Activated T-helper 1 cell treated with anti-CD3 and anti-CD28 coated beads, Interleukin-12 subunit alpha, Interleukin-12 subunit beta, Interleukin-2, Interleukin-4 antibody, amounts not matched to agents 30 ng/mL and 10 ng/mL and 1 ng/mL, durations not matched to agents 14 hours and 24 hours and 36 hours (primary cell): Measurements from ENCODE around the gene CHST3. TPM values are rescaled to one million over a fixed set of nuclear protein-coding genes. Genes with fewer than 3 reads are reported as not detected.
"Not testable (repeated sequence)": the region's sequence is repeated elsewhere in the genome, so short reads cannot be mapped to it uniquely, and the experiment has no call there.

Source experiments
- DNase-seq: peaks from one replicate; pipeline ENCODE4 v3.0.0; 2021; ENCODE audit warnings: low spot score
- H3K27ac Mint-ChIP-seq: one replicate; pipeline ENCODE4 v1.8.0; 2021; ENCODE audit warnings: mild to moderate bottlenecking, mixed read lengths
- H3K27me3 Mint-ChIP-seq: one replicate; pipeline ENCODE4 v1.8.0; 2022; ENCODE audit warnings: mild to moderate bottlenecking, moderate library complexity, mixed read lengths; ENCODE audit not compliant: insufficient read depth
- H3K36me3 Mint-ChIP-seq: one replicate; pipeline ENCODE4 v1.8.0; 2021; ENCODE audit warnings: low read depth, mixed read lengths
- H3K4me1 Mint-ChIP-seq: one replicate; pipeline ENCODE4 v1.8.0; 2021; ENCODE audit warnings: low read depth, mixed read lengths
- H3K4me3 Mint-ChIP-seq: one replicate; pipeline ENCODE4 v1.8.0; 2021; ENCODE audit warnings: mild to moderate bottlenecking, moderate library complexity, mixed read lengths
- H3K9me3 Mint-ChIP-seq: one replicate; pipeline ENCODE4 v1.8.0; 2021; ENCODE audit warnings: mixed read lengths
- intact Hi-C: fragments of 100-400 bp; cut with micrococcal nuclease; formaldehyde crosslinking; loops from one replicate; pipeline ENCODE4 v1.15.1; 2024
- total RNA-seq: library from RNA; stranded (reverse); gene quantifications from 2 replicates; pipeline ENCODE4 v1.2.3, GENCODE V29; 2022

CHST3 gene
- total RNA-seq, 1 donor from 2014 or later, result 0.16 TPM

- H3K9me3 Mint-ChIP-seq, H3K27ac Mint-ChIP-seq, DNase-seq, intact Hi-C loops, H3K4me3 Mint-ChIP-seq, H3K36me3 Mint-ChIP-seq, H3K4me1 Mint-ChIP-seq, H3K27me3 Mint-ChIP-seq: not testable (repeated sequence)
These were observed 68.4 kb downstream of the CHST3 start for GRCh38 chr10:72032409-72033162.

- no peaks in the 10 kb centered on the region for H3K9me3 Mint-ChIP-seq
- peaks cover 9% of the 10 kb centered on the region for H3K27me3 Mint-ChIP-seq
- H3K27ac Mint-ChIP-seq, result no peak overlapping the region
- no peak overlapping the region for H3K4me3 Mint-ChIP-seq
- no peaks in the 10 kb centered on the region for H3K4me1 Mint-ChIP-seq
- no peak for DNase-seq
- intact Hi-C loops, result no loop called here
- H3K36me3 Mint-ChIP-seq, result no peaks in the 10 kb centered on the region
These were observed 69.9 kb downstream of the CHST3 start for GRCh38 chr10:72034040-72034499.

GRCh38 chr10:72034761-72035160 lies 70.6 kb downstream of the CHST3 start:
- H3K36me3 Mint-ChIP-seq, result no peaks in the 10 kb centered on the region
- no peak overlapping the region for H3K4me3 Mint-ChIP-seq
- peaks cover 9% of the 10 kb centered on the region for H3K27me3 Mint-ChIP-seq
- intact Hi-C loops, result no loop called here
- H3K4me1 Mint-ChIP-seq, result no peaks in the 10 kb centered on the region
- no peak overlapping the region for H3K27ac Mint-ChIP-seq
- DNase-seq, result no peak
- H3K9me3 Mint-ChIP-seq, result no peaks in the 10 kb centered on the region

- Mint-ChIP-seq H3K27me3 (peaks cover 9% of the 10 kb centered on the region), H3K9me3 (no peaks in the 10 kb centered on the region), H3K4me3 (no peak overlapping the region), H3K4me1 (no peaks in the 10 kb centered on the region), H3K27ac (no peak overlapping the region), H3K36me3 (no peaks in the 10 kb centered on the region)
- intact Hi-C loops, result no loop called here
- no peak for DNase-seq
These were observed 71.2 kb downstream of the CHST3 start for GRCh38 chr10:72035252-72035887.

- no peak for DNase-seq
- Mint-ChIP-seq H3K4me3 (no peak overlapping the region), H3K9me3 (no peaks in the 10 kb centered on the region), H3K27me3 (peaks cover 3% of the 10 kb centered on the region), H3K4me1 (no peaks in the 10 kb centered on the region), H3K36me3 (no peaks in the 10 kb centered on the region), H3K27ac (no peak overlapping the region)
- intact Hi-C loops, result no loop called here
These were observed 73.1 kb downstream of the CHST3 start for GRCh38 chr10:72037266-72037665.

GRCh38 chr10:72037811-72038210 lies 73.6 kb downstream of the CHST3 start:
- Mint-ChIP-seq H3K9me3 (no peaks in the 10 kb centered on the region), H3K27me3 (peaks cover 3% of the 10 kb centered on the region)
- intact Hi-C loops, result no loop called here

GRCh38 chr10:72038458-72039001 lies 74.3 kb downstream of the CHST3 start:
- no peaks in the 10 kb centered on the region for H3K9me3 Mint-ChIP-seq
- intact Hi-C loops, result no loop called here
- H3K4me1 Mint-ChIP-seq, result no peaks in the 10 kb centered on the region
- DNase-seq, result no peak
- H3K27ac Mint-ChIP-seq, result no peak overlapping the region
- no peaks in the 10 kb centered on the region for H3K36me3 Mint-ChIP-seq
- no peak overlapping the region for H3K4me3 Mint-ChIP-seq
- H3K27me3 Mint-ChIP-seq, result peaks cover 2% of the 10 kb centered on the region

More at GRCh38 chr10:72037811-72038210, 73.6 kb downstream of the CHST3 start:
- DNase-seq, result no peak
- no peaks in the 10 kb centered on the region for H3K36me3 Mint-ChIP-seq
- no peaks in the 10 kb centered on the region for H3K4me1 Mint-ChIP-seq
- H3K4me3 Mint-ChIP-seq, result no peak overlapping the region
- H3K27ac Mint-ChIP-seq, result no peak overlapping the region

- intact Hi-C loops, result no loop called here
- Mint-ChIP-seq H3K27me3 (peaks cover 2% of the 10 kb centered on the region), H3K27ac (no peak overlapping the region), H3K36me3 (no peaks in the 10 kb centered on the region), H3K4me3 (no peak overlapping the region), H3K9me3 (no peaks in the 10 kb centered on the region), H3K4me1 (no peaks in the 10 kb centered on the region)
- no peak for DNase-seq
These were observed 75.2 kb downstream of the CHST3 start for GRCh38 chr10:72039377-72039776.

- Mint-ChIP-seq H3K4me3 (no peak overlapping the region), H3K27me3 (no peaks in the 10 kb centered on the region), H3K9me3 (no peaks in the 10 kb centered on the region), H3K36me3 (no peaks in the 10 kb centered on the region), H3K4me1 (no peaks in the 10 kb centered on the region), H3K27ac (no peak overlapping the region)
- intact Hi-C loops, result no loop called here
- no peak for DNase-seq
These were observed 77.3 kb downstream of the CHST3 start for GRCh38 chr10:72041491-72041890.

GRCh38 chr10:72043016-72043834 lies 79.0 kb downstream of the CHST3 start:
- no peak for DNase-seq
- intact Hi-C loops, result no loop called here
- Mint-ChIP-seq H3K9me3 (no peaks in the 10 kb centered on the region), H3K36me3 (no peaks in the 10 kb centered on the region), H3K27me3 (no peaks in the 10 kb centered on the region), H3K27ac (no peak overlapping the region), H3K4me3 (no peak overlapping the region), H3K4me1 (peaks cover 1% of the 10 kb centered on the region)

- Mint-ChIP-seq H3K36me3 (no peaks in the 10 kb centered on the region), H3K9me3 (peaks cover 4% of the 10 kb centered on the region), H3K27me3 (no peaks in the 10 kb centered on the region), H3K4me3 (no peak overlapping the region), H3K27ac (no peak overlapping the region), H3K4me1 (peaks cover 4% of the 10 kb centered on the region)
- intact Hi-C loops, result no loop called here
- no peak for DNase-seq
These were observed 80.3 kb downstream of the CHST3 start for GRCh38 chr10:72044417-72045041.

GRCh38 chr10:72045586-72045985 lies 81.4 kb downstream of the CHST3 start:
- no peak for DNase-seq
- H3K4me1 Mint-ChIP-seq, result peaks cover 12% of the 10 kb centered on the region
- H3K27ac Mint-ChIP-seq, result no peak overlapping the region
- peaks cover 3% of the 10 kb centered on the region for H3K27me3 Mint-ChIP-seq
- intact Hi-C loops, result no loop called here
- H3K4me3 Mint-ChIP-seq, result no peak overlapping the region
- no peaks in the 10 kb centered on the region for H3K36me3 Mint-ChIP-seq
- peaks cover 8% of the 10 kb centered on the region for H3K9me3 Mint-ChIP-seq
